ENCODE measurements around the gene LRRC49.

The LRRC49 gene

DNA sequence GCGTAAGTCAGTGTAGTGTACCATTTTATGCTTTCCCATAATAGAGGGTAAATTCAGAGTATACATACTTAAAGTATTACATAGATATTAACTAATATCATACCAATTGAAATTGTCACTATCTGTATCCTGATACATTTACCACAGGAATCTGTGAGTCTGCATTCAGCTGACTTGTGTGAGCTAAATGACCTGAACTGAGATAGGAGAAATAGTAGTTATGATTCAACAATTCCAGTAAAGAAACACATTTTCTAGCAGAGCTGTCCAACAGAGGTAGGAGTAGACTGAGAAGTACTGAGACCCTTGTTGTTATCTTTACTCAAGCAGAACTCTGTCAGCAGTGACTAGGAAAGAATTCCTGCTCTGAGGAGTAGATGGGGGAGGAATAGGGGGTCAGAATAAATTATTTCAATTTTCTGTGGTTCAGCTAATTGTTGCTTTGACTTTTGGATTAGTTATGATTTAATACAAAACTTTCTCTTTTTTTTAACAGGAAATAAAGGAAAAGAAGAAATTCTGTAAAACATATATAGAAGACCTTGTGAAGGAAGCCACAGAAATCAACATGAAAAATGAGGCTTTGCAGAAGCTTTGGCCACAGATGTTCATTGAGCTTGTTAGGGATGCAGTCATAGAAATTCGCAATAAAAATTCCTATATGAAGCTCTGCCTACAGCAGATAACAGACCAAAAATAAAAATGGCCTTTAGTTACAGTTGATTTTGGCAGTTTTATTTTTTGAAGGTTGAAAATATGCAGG, 156.5 kb downstream of the LRRC49 start:
- FAIRE-seq (no peak), DNase-seq (ENCODE audit: insufficient read length, low spot score) (no peak)

GRCh38 chr15:71049706-71050422, 157.2 kb downstream of the LRRC49 start:
- FAIRE-seq (no peak), DNase-seq (ENCODE audit: insufficient read length, low spot score) (no peak)

- DNase-seq (ENCODE audit: insufficient read length, low spot score) (no peak), FAIRE-seq (no peak)
Observed at GRCh38 chr15:71050461-71050860, 157.8 kb downstream of the LRRC49 start.

DNA sequence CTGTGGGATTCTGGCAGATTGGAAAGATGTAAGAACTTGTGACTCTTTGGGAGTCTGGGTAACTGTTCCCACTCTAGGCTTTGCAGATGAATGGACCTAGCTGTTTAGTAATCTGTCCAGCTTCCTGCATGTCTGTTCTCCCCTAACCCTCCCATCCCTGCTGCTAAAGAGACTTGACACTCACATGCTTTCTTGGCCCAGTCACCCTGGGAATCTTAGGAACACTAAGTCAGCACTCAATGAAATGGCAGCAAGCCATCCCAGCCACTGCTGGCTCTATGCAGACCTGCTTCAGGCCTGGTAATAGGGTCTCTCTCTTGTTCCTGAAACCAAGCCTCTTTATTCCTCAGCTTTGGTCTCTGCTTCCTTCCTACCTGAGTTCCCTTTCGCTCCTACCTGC, 158.9 kb downstream of the LRRC49 start:
- no peak for DNase-seq (ENCODE audit: insufficient read length, low spot score)
- no peak for FAIRE-seq

- DNase-seq (ENCODE audit: insufficient read length, low spot score) (no peak), FAIRE-seq (no peak)
Observed at GRCh38 chr15:71052356-71052755, 159.7 kb downstream of the LRRC49 start.

GRCh38 chr15:71054286-71054952, 161.8 kb downstream of the LRRC49 start:
- FAIRE-seq, result no peak

DNA sequence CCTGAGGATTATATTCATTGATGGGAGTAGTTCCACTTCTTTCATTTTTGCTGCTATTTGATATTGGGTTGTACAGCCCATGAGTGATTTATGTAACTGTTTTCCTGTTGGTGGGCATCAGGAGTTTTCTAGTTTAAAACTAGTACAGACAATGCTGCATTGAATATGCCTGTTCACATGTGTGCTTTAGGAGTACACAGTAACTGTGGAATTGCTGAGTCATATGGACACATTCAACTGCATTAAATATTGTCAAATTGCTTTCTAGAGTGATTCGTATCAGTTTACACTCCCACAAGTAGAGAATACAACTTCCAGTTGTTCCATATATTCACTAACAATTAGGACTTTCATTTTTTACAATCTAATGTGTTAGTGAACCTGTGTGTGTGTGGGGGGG, 162.8 kb downstream of the LRRC49 start:
- no peak for DNase-seq (ENCODE audit: insufficient read length, low spot score)
- no peak for FAIRE-seq

More at GRCh38 chr15:71054286-71054952, 161.8 kb downstream of the LRRC49 start:
- no peak for DNase-seq (ENCODE audit: insufficient read length, low spot score)

GRCh38 chr15:71056111-71056510, 163.5 kb downstream of the LRRC49 start:
- FAIRE-seq (no peak), DNase-seq (ENCODE audit: insufficient read length, low spot score) (no peak)

DNA sequence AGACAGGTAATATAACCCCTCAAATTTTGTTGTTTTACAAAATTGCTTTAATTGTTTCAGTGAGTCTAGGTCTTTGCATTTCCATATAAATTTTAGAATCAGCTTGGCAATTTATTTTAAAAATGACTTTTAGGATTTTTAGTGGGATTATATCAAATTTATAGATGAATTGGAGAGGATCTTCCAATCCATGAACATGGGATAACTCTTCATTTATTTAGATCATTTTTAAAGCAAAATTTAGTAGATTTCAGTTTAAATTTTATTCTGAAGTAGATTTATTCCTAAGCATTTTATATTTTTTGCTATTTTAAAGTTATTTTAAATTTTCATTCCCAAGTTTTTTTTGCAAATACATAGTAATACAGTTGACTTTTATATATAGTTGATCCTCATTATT, 164.5 kb downstream of the LRRC49 start:
- FAIRE-seq, result no peak
- DNase-seq (ENCODE audit: insufficient read length, low spot score), result no peak

DNA sequence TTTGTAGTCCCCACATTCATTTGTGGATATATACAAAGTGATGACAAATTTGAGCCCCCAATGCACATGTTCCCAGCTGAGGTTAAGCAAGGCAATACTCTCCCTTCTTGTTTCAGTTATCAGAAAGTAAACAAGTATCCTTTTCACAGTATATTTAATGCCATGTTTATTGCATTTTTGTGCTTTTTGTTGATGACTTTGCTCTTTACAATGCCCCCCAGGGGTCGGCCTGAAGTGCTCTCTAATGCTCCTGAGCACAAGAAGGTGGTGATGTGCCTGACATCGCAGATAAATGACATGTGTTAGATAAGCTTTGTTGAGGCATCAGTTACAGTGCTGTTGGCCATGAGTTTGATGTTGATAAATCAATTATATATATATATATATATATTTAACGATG, 165.0 kb downstream of the LRRC49 start:
- FAIRE-seq, result no peak
- no peak for DNase-seq (ENCODE audit: insufficient read length, low spot score)

- FAIRE-seq (no peak), DNase-seq (ENCODE audit: insufficient read length, low spot score) (no peak)
Observed at GRCh38 chr15:71060983-71061382, 168.4 kb downstream of the LRRC49 start.

GRCh38 chr15:71066983-71067382, 174.4 kb downstream of the LRRC49 start:
- DNase-seq (ENCODE audit: insufficient read length, low spot score), result no peak
- FAIRE-seq, result no peak

GRCh38 chr15:71069693-71070092, 177.1 kb downstream of the LRRC49 start:
- no peak for FAIRE-seq

GRCh38 chr15:71071529-71071928, 178.9 kb downstream of the LRRC49 start:
- FAIRE-seq (no peak), DNase-seq (ENCODE audit: insufficient read length, low spot score) (no peak)

More at GRCh38 chr15:71069693-71070092, 177.1 kb downstream of the LRRC49 start:
- no peak for DNase-seq (ENCODE audit: insufficient read length, low spot score)

DNA sequence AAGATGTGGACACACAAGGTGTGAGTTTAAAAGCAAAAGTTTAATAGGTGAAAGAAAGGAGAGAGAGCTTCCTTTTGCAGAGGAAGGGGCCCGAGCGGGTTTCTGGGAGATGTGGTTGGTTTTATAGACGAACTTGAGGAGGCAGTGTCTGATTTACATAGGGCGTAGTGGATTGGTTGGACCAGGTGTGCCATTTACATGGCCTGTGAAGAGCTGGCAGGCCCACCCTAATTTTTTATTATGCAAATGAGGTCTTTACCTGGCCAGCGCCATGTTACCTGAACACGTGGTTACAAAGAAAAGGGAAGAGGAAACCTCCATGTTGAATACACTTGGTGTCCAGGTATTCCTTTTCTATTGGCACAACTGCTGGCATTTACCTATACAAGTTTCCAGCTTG, 179.8 kb downstream of the LRRC49 start:
- no peak for FAIRE-seq
- DNase-seq (ENCODE audit: insufficient read length, low spot score), result no peak

DNA sequence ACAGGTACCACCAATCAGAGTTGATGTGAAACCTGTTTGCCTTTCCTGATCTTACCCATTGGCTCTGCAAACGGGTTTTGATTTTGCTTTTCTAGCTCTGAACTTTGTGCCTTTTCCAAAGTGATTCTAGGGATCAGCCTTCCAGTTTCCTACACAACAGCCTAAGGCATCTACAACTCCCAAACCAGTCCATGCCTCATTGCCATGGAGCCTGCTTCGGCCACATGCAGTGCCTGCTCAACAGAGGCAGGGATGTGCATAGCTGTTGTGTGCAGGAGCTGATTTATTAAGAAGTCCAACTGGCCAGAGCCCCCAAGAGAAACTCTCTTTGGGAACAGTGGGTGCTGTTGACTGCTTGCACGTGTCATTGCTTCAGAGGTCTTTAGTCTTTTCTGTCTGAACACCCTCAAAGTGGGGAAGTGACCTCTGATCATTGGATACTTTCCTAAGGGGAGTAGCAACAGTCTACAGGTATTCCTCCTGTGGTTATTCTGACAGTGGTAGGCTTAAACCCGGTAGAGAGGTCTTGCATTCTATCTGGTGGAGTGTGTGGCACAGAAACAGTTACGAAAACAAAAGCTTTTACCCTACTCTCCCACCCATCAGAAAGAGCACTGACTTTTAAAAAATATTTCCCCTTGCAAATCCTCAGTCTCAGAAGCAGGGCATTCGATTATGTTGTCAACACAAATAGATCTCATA, 186.0 kb downstream of the LRRC49 start:
- FAIRE-seq (no peak), DNase-seq (ENCODE audit: insufficient read length, low spot score) (no peak)

GRCh38 chr15:71079208-71080044, 186.8 kb downstream of the LRRC49 start:
- FAIRE-seq (no peak), DNase-seq (ENCODE audit: insufficient read length, low spot score) (no peak)

DNA sequence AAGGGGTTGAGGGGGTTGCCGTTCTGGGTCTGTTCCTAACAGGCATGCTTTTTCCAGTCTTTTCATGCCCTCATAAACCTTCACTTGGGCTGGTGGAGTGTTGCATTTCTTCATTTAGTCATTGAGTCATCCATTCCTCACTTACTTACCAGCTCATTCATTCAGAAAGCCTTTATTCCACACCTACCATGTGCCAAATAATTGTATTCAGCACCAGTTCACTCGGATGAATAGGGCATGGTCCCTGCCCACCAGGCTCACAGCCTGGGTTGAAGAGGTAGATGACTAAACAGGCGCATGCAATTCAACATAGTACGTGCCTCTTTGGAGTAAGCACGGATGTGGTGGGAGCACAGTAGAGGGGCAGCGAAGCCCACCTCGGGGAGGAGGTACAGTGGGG, 187.5 kb downstream of the LRRC49 start:
- DNase-seq (ENCODE audit: insufficient read length, low spot score), result no peak
- FAIRE-seq, result no peak

DNA sequence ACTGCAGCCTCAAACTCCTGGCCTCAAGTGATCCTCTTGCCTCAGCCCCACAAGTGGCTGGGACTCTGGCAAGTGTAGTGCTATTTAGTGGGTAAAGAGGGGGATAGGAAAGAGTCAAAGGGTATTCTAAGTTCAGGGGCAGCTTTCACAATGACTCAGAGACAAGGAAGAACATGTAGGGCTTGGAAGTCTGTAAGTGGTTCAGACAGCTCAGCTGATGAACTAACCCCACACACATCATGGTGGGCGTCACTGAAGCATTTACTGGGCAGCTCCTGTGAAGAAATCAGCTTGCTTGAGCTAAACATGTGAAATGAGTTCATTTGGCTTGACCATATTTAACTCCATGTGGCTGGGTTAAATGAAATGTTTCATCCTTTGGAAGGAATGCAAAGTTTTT, 188.1 kb downstream of the LRRC49 start:
- DNase-seq (ENCODE audit: insufficient read length, low spot score), result no peak
- FAIRE-seq, result no peak

- DNase-seq (ENCODE audit: insufficient read length, low spot score), result no peak
- FAIRE-seq, result no peak
Observed at GRCh38 chr15:71082803-71083202, 190.2 kb downstream of the LRRC49 start.

Data from GM19239 (cell line).